ENCODE measurements around the gene ATP2A2.

DNA sequence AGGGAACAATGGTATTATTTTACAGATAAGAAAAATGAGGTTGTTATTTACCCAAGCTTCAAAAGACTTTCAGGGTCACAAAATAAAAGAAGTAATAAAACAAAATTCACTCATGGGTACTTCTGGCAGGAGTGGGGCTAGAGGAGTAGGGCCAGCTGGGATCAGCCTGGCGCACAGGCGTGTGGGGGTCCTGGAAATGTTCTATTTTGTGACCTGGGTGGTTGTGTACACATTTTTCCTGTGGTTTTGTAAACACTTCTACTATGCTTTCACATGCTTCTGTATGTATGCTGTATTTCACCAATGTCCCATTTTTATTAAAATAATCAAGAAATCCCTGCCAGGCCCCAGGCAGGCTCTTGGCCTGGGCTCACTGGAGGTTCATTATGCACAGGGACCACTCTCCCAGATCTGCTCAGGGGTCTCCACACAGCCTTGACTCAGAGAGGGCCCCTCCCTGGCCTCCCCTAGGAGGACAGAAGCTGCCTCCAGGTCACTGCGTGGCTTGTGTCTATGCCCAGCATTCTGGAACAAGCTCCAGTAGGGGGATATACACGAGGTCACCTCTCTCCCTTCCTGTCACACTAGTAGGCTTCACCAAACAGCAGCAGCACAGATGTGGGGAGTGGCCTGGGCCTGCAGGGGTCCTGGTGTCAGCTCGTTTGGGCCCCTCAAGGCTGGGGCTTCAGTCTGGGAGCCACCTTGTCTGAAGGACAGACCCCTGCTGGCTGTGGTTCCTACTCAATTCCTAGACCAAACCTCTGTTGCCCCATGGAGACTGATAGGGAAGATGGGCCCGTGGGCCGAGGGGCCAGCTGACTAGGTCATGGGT, 84.7 kb downstream of the ATP2A2 start:
- TF ChIP-seq, protein P1, sequence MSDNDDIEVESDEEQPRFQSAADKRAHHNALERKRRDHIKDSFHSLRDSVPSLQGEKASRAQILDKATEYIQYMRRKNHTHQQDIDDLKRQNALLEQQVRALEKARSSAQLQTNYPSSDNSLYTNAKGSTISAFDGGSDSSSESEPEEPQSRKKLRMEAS (IDR thresholded peaks at IDR 0.05): no peak
- TF ChIP-seq, protein P2, sequence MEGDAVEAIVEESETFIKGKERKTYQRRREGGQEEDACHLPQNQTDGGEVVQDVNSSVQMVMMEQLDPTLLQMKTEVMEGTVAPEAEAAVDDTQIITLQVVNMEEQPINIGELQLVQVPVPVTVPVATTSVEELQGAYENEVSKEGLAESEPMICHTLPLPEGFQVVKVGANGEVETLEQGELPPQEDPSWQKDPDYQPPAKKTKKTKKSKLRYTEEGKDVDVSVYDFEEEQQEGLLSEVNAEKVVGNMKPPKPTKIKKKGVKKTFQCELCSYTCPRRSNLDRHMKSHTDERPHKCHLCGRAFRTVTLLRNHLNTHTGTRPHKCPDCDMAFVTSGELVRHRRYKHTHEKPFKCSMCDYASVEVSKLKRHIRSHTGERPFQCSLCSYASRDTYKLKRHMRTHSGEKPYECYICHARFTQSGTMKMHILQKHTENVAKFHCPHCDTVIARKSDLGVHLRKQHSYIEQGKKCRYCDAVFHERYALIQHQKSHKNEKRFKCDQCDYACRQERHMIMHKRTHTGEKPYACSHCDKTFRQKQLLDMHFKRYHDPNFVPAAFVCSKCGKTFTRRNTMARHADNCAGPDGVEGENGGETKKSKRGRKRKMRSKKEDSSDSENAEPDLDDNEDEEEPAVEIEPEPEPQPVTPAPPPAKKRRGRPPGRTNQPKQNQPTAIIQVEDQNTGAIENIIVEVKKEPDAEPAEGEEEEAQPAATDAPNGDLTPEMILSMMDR (IDR thresholded peaks at IDR 0.05 in 2 of 3, conservative IDR thresholded peaks at IDR 0.05 in 1 of 3; ENCODE audit: borderline replicate concordance in 1 of 3, insufficient read depth in 1 of 3, low read depth in 2 of 3, low read length in 2 of 3): no peak
